ENCODE measurements around the gene CHST11.

- no peak for TF ChIP-seq CTCF (optimal IDR thresholded peaks at IDR 0.05 in 1 of 3, IDR thresholded peaks at IDR 0.05 in 1 of 3, conservative IDR thresholded peaks at IDR 0.05 in 1 of 3; ENCODE audit: extremely low read depth in 1 of 3, insufficient read depth in 2 of 3, low read length in 3 of 3)
- no peak for TF ChIP-seq EZH2 (IDR thresholded peaks at IDR 0.05; ENCODE audit: low read length)
Measured at GRCh38 chr12:104577581-104577981, 120.8 kb downstream of the CHST11 start.
